Natural killer cell (primary cell): ENCODE measurements around the gene CDCA8. TPM values are rescaled to one million over a fixed set of nuclear protein-coding genes. Genes with fewer than 3 reads are reported as not detected.

ENCODE experiments used
- ATAC-seq, 3 donors: fragments of 150-1000 bp in 2 of 3; fragments of 200-7000 bp in 1 of 3; cut with Tn5 transposase; 1 replicate in 1 of 3; 2 replicates in 2 of 3; pipeline ENCODE4 v1.10.0; 2021; ENCODE audit warnings: mild to moderate bottlenecking in 2 of 3, moderate library complexity in 2 of 3
- DNase-seq, 2 donors: peaks; one replicate each; pipeline versions ENCODE4 v3.0.0 to v3.0.0-alpha.2; 2013 to 2021; ENCODE audit warnings: mixed read lengths in 1 of 2
- H3K27ac ChIP-seq: one replicate; pipeline ENCODE4 v1.5.1; 2013; ENCODE audit warnings: mild to moderate bottlenecking, low read length
- H3K27me3 ChIP-seq: one replicate; pipeline ENCODE4 v1.6.1; 2013; ENCODE audit warnings: low read length; ENCODE audit not compliant: control insufficient read depth, insufficient read depth
- H3K36me3 ChIP-seq: one replicate; pipeline ENCODE4 v1.6.1; 2013; ENCODE audit warnings: low read length; ENCODE audit not compliant: control insufficient read depth, insufficient read depth
- H3K4me1 ChIP-seq: one replicate; pipeline ENCODE4 v1.6.1; 2013; ENCODE audit warnings: low read length; ENCODE audit not compliant: control insufficient read depth, insufficient read depth
- H3K4me3 ChIP-seq: one replicate; pipeline ENCODE4 v1.5.1; 2013; ENCODE audit warnings: low read length
- H3K9me3 ChIP-seq: one replicate; pipeline ENCODE4 v1.6.1; 2013; ENCODE audit warnings: low read length; ENCODE audit not compliant: control insufficient read depth, insufficient read depth
- H3K27ac Mint-ChIP-seq, 2 donors: one replicate each; pipeline ENCODE4 v1.8.0; 2022; ENCODE audit warnings: mild to moderate bottlenecking in 2 of 2, mixed read lengths in 2 of 2, moderate library complexity in 1 of 2
- H3K27me3 Mint-ChIP-seq, 2 donors: one replicate each; pipeline ENCODE4 v1.8.0; 2022; ENCODE audit warnings: low read depth in 2 of 2, mixed read lengths in 2 of 2
- H3K36me3 Mint-ChIP-seq: one replicate; pipeline ENCODE4 v1.8.0; 2022; ENCODE audit warnings: mixed read lengths
- H3K4me1 Mint-ChIP-seq, 2 donors: one replicate each; pipeline ENCODE4 v1.8.0; 2022; ENCODE audit warnings: mixed read lengths in 2 of 2
- H3K4me3 Mint-ChIP-seq: one replicate; pipeline ENCODE4 v1.8.0; 2022; ENCODE audit warnings: mild to moderate bottlenecking, moderate library complexity, mixed read lengths
- H3K9me3 Mint-ChIP-seq, 2 donors: one replicate each; pipeline ENCODE4 v1.8.0; 2022; ENCODE audit warnings: mixed read lengths in 2 of 2
- CTCF ChIP-seq: fragments of 200-600 bp; IDR thresholded peaks from one replicate; pipeline ENCODE4 v1.8.0; 2022; ENCODE audit warnings: antibody characterized with exemption
- WGBS: methylation state at CpG from one replicate; pipeline ENCODE4 v1.1.7; 2013; ENCODE audit warnings: missing lambda C conversion rate; ENCODE audit not compliant: insufficient coverage; 5-methylcytosine and 5-hydroxymethylcytosine counted together
- intact Hi-C: fragments of 100-400 bp; cut with micrococcal nuclease; formaldehyde crosslinking; loops from one replicate; pipeline ENCODE4 v1.14.2; 2022
- total RNA-seq, 4 donors: library from RNA; stranded (reverse); fragments of 120-200 nt in 1 of 4; gene quantifications; one replicate each; pipeline versions ENCODE4 v1.2.3 to v1.2.4, GENCODE V29; 2013 to 2022

The CDCA8 gene
- total RNA-seq, 3 donors from 2014 or later (not counting 1 experiment from before 2014, with no cell fraction given): 1.6 to 3.3 (median 2.2) TPM

DNA sequence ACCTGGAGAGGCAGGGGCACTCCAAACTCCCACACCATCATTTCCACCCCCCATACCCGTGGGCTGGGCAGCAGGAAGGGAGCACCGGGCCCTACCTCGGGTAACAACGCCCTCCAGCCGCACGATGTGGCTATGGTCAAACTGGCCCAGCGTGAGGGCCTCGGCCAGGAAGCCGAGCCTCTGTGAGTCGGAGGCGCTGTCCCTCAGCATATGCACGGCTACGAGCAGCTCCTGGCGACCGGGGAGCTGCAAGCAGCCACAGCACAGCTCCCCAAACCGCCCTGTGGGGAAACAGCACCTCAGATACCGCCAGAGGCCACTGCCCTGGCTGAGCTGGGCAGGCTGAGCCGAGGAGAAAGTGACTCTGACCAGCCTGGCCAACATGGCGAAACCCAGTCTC, 29.2 kb downstream of the CDCA8 start:
- Mint-ChIP-seq H3K27me3 (peaks cover 0 to 9% of the 10 kb centered on the region in 2 donors), H3K9me3 (no peaks in the 10 kb centered on the region), H3K27ac (no peak overlapping the region), H3K4me1 (no peaks in the 10 kb centered on the region), H3K36me3 (no peaks in the 10 kb centered on the region), H3K4me3 (no peak overlapping the region)
- H3K36me3 ChIP-seq: no peaks in the 10 kb centered on the region
- no peaks in the 10 kb centered on the region for H3K9me3 ChIP-seq
- H3K27ac ChIP-seq: no peak overlapping the region
- H3K4me1 ChIP-seq: no peaks in the 10 kb centered on the region
- no peak overlapping the region for H3K4me3 ChIP-seq
- ATAC-seq (no peak), DNase-seq (no peak)
- no peak for TF ChIP-seq CTCF
- no peaks in the 10 kb centered on the region for H3K27me3 ChIP-seq
- WGBS: 78% methylated on average over 19 of the region's 19 CpGs
- intact Hi-C loops: no loop called here

- ATAC-seq: no peak
- peaks cover under 1 to 9% of the 10 kb centered on the region in 2 donors for H3K27me3 Mint-ChIP-seq
Measured at GRCh38 chr1:37722181-37723071, 30.1 kb downstream of the CDCA8 start.

GRCh38 chr1:37723072-37723389, 30.7 kb downstream of the CDCA8 start:
- intact Hi-C loops: no loop called here
- no peak for TF ChIP-seq CTCF
- Mint-ChIP-seq H3K27ac (no peak overlapping the region), H3K36me3 (no peaks in the 10 kb centered on the region), H3K4me1 (no peaks in the 10 kb centered on the region), H3K4me3 (no peak overlapping the region), H3K27me3 (peaks cover 7 to 13% of the 10 kb centered on the region in 2 donors), H3K9me3 (no peaks in the 10 kb centered on the region)
- H3K4me3 ChIP-seq: no peak overlapping the region
- H3K4me1 ChIP-seq: no peaks in the 10 kb centered on the region
- WGBS: 94% methylated on average over 6 of the region's 6 CpGs
- no peaks in the 10 kb centered on the region for H3K36me3 ChIP-seq
- DNase-seq (no peak), ATAC-seq (no peak)
- no peak overlapping the region for H3K27ac ChIP-seq
- H3K9me3 ChIP-seq: no peaks in the 10 kb centered on the region
- H3K27me3 ChIP-seq: no peaks in the 10 kb centered on the region

More at GRCh38 chr1:37722181-37723071, 30.1 kb downstream of the CDCA8 start:
- H3K27me3 ChIP-seq: no peaks in the 10 kb centered on the region
- DNase-seq: no peak
- TF ChIP-seq CTCF: no peak
- H3K27ac Mint-ChIP-seq: no peak overlapping the region
- H3K9me3 Mint-ChIP-seq: no peaks in the 10 kb centered on the region
- no peaks in the 10 kb centered on the region for H3K4me1 Mint-ChIP-seq
- H3K4me3 Mint-ChIP-seq: no peak overlapping the region
- no peaks in the 10 kb centered on the region for H3K36me3 ChIP-seq
- no peak overlapping the region for H3K27ac ChIP-seq
- H3K4me3 ChIP-seq: no peak overlapping the region
- no peaks in the 10 kb centered on the region for H3K4me1 ChIP-seq
- H3K36me3 Mint-ChIP-seq: no peaks in the 10 kb centered on the region
- H3K9me3 ChIP-seq: no peaks in the 10 kb centered on the region
- WGBS: 81% methylated on average over 14 of the region's 14 CpGs
- intact Hi-C loops: no loop called here
